MM.1S (cell line): ENCODE results near the gene FAM78B.

Experiments
- DNase-seq: peaks from one replicate; pipeline ENCODE4 v3.0.0-alpha.2; 2015
- H2AFZ ChIP-seq: fragments of 300-600 bp; sonication (generic); 2 replicates; pipeline ENCODE4 v1.6.0; 2016; ENCODE audit warnings: antibody characterized with exemption, low read length
- H3F3A ChIP-seq: fragments of 300-600 bp; sonication (generic); 2 replicates; pipeline ENCODE4 v1.6.1; 2016; ENCODE audit warnings: mild to moderate bottlenecking, antibody characterized with exemption, low read length, moderate library complexity, mixed read lengths; ENCODE audit not compliant: insufficient read depth
- H3K27ac ChIP-seq: fragments of 300-600 bp; sonication (generic); 2 replicates; pipeline ENCODE4 v1.5.1; 2016; ENCODE audit warnings: mild to moderate bottlenecking, low read length
- H3K27me3 ChIP-seq: fragments of 300-600 bp; sonication (generic); replicated peaks from 2 replicates; pipeline ENCODE4 v1.6.0; 2016; ENCODE audit warnings: low read length; ENCODE audit not compliant: insufficient read depth
- H3K36me3 ChIP-seq: fragments of 300-600 bp; sonication (generic); replicated peaks from 2 replicates; pipeline ENCODE4 v1.6.1; 2016; ENCODE audit warnings: mild to moderate bottlenecking, low read length, mixed read lengths; ENCODE audit not compliant: insufficient read depth
- H3K4me1 ChIP-seq: fragments of 300-600 bp; sonication (generic); 2 replicates; pipeline ENCODE4 v1.6.1; 2016; ENCODE audit warnings: low read length, mixed read lengths
- H3K4me2 ChIP-seq: fragments of 300-600 bp; sonication (generic); 2 replicates; pipeline ENCODE4 v1.6.0; 2016; ENCODE audit warnings: low read depth, low read length
- H3K4me3 ChIP-seq: fragments of 300-600 bp; sonication (generic); 2 replicates; pipeline ENCODE4 v1.5.1; 2016; ENCODE audit warnings: low read length, mixed read lengths
- H3K79me2 ChIP-seq: fragments of 300-600 bp; sonication (generic); 2 replicates; pipeline ENCODE4 v1.6.1; 2016; ENCODE audit warnings: mixed run types, low read length, mixed read lengths
- H3K9ac ChIP-seq: fragments of 300-600 bp; sonication (generic); 2 replicates; pipeline ENCODE4 v1.6.1; 2016; ENCODE audit warnings: low read length, mixed read lengths
- H3K9me2 ChIP-seq: fragments of 300-600 bp; sonication (generic); replicated peaks from 2 replicates; pipeline ENCODE4 v1.6.1; 2016; ENCODE audit warnings: mild to moderate bottlenecking, low read length, mixed read lengths; ENCODE audit not compliant: insufficient read depth
- H3K9me3 ChIP-seq: fragments of 300-600 bp; sonication (generic); replicated peaks from 2 replicates; pipeline ENCODE4 v1.6.1; 2016; ENCODE audit warnings: mild to moderate bottlenecking, low read length, mixed read lengths; ENCODE audit not compliant: insufficient read depth
- H4K20me1 ChIP-seq: fragments of 300-600 bp; sonication (generic); 2 replicates; pipeline ENCODE4 v1.6.1; 2016; ENCODE audit warnings: mild to moderate bottlenecking, low read length, moderate library complexity, mixed read lengths; ENCODE audit not compliant: insufficient read depth
- EZH2 ChIP-seq: fragments of 300-600 bp; sonication (generic); optimal IDR thresholded peaks from 2 replicates; pipeline ENCODE3; 2017; ENCODE audit warnings: low read depth, mild to moderate bottlenecking, antibody characterized with exemption, low read length, mixed read lengths
- EZH2phosphoT487 ChIP-seq: fragments of 300-600 bp; sonication (generic); IDR thresholded peaks from 2 replicates; pipeline ENCODE4 v1.6.1; 2018; ENCODE audit warnings: antibody characterized with exemption, low read length
- TF ChIP-seq, protein P1 (sequence below): fragments of 300-600 bp; sonication (generic); IDR thresholded peaks from 2 replicates; pipeline ENCODE4 v1.5.1; 2016; ENCODE audit warnings: antibody characterized with exemption, low read length, mixed read lengths

Gene FAM78B

DNA sequence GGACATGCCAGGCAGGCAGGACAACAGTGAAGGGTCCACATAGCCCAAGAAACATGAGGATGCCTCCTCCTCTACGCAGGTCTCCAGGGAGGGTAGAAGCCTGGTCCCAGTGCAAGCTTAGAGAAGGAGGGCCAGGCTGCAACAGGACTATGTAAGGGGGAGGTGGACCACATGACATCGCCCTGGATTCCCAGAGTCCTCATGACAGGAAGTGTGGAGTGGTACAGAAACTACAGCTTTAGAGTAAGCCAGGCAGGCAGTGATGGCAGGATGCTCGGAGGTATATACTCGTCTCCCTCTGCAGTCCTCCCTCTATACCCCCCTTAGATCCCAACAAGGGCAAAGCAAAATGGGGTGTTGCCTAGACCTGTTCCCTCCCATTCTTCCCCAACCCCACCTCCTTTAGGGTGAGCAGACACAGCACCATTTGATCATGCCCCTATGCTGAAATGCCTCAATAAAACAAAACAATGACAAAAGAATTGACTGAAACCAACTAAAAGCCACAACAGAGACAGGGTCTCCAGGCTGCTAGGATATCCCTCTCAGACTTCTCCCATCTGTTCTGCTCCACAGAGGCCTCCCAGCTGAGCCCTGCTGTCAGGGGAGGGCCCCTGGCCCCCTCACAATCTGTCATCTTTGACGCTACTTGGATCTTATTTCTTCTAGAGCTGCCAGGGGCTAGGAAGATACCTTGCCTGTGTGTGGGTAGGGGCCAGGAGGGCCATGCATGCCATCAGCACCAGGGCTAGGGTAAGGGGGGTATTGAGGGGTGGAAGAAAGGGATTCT is 13.1 kb downstream of the FAM78B start:
- Histone ChIP-seq H3K36me3 (no peaks in the 10 kb centered on the region), H2AFZ (no peak overlapping the region), H3K4me2 (no peak overlapping the region), H3K9me2 (no peaks in the 10 kb centered on the region), H3K27me3 (no peaks in the 10 kb centered on the region), H3K4me1 (no peaks in the 10 kb centered on the region), H4K20me1 (no peaks in the 10 kb centered on the region), H3K79me2 (no peaks in the 10 kb centered on the region), H3K4me3 (no peak overlapping the region), H3K9me3 (no peaks in the 10 kb centered on the region), H3K27ac (no peak overlapping the region), H3K9ac (no peak overlapping the region), H3F3A (no peaks in the 10 kb centered on the region)
- DNase-seq = no peak
- TF ChIP-seq EZH2phosphoT487 (no peak), EZH2 (no peak)
- TF ChIP-seq, protein P1, sequence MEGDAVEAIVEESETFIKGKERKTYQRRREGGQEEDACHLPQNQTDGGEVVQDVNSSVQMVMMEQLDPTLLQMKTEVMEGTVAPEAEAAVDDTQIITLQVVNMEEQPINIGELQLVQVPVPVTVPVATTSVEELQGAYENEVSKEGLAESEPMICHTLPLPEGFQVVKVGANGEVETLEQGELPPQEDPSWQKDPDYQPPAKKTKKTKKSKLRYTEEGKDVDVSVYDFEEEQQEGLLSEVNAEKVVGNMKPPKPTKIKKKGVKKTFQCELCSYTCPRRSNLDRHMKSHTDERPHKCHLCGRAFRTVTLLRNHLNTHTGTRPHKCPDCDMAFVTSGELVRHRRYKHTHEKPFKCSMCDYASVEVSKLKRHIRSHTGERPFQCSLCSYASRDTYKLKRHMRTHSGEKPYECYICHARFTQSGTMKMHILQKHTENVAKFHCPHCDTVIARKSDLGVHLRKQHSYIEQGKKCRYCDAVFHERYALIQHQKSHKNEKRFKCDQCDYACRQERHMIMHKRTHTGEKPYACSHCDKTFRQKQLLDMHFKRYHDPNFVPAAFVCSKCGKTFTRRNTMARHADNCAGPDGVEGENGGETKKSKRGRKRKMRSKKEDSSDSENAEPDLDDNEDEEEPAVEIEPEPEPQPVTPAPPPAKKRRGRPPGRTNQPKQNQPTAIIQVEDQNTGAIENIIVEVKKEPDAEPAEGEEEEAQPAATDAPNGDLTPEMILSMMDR = no peak

DNA sequence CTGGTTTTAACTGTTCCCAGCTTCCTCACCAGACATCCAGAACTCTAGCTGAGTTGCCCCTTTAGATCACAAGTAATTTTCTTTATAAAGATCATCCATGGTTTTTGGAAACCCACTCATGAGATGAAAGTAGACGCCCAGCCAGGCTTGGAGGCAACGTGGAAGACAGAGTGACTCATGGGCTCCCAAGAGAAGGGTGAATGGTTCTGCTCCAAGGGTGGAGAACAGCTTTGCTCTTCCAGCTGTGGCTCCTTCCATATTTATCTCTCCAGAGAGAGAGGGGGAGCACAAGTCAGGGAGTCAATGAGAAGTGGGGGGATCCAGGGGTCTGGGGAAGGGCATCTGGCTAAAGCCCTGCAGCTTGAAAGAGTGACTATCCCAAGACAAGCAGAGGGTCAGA is 13.8 kb downstream of the FAM78B start:
- H3K4me2 ChIP-seq = no peak overlapping the region
- no peaks in the 10 kb centered on the region for H3K79me2 ChIP-seq
- H3K9me3 ChIP-seq = no peaks in the 10 kb centered on the region
- no peaks in the 10 kb centered on the region for H3K27me3 ChIP-seq
- H3K4me3 ChIP-seq = no peak overlapping the region
- no peaks in the 10 kb centered on the region for H3K9me2 ChIP-seq
- no peak overlapping the region for H2AFZ ChIP-seq
- H3F3A ChIP-seq = no peaks in the 10 kb centered on the region
- no peak for DNase-seq
- H3K9ac ChIP-seq = no peak overlapping the region
- TF ChIP-seq, protein P1 = no peak
- TF ChIP-seq EZH2phosphoT487 = no peak
- TF ChIP-seq EZH2 = no peak
- no peaks in the 10 kb centered on the region for H3K4me1 ChIP-seq
- H3K27ac ChIP-seq = no peak overlapping the region
- H4K20me1 ChIP-seq = no peaks in the 10 kb centered on the region
- no peaks in the 10 kb centered on the region for H3K36me3 ChIP-seq

DNA sequence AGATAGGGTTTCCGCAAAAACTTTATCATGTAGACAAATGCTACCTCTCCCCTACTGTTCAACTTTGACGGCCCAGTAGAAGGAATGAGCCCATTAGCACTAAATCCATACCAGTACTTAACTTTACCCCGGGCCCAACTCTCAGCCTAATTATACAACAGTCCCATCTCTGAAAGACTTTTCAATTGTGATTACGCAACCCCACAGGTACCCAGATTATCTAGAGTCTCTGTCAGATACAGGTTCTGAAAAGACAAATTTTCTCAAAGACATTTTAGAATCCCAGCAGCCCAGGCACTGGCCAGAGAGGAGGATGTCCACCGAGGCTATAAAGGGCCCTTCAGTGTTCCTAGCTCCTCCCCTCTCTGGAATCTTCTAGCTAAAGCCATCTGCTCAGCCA is 15.0 kb downstream of the FAM78B start:
- Histone ChIP-seq H3K27me3 (no peaks in the 10 kb centered on the region), H3K27ac (no peak overlapping the region), H3K36me3 (no peaks in the 10 kb centered on the region), H4K20me1 (no peaks in the 10 kb centered on the region), H3F3A (no peaks in the 10 kb centered on the region), H3K9ac (no peak overlapping the region), H3K79me2 (no peaks in the 10 kb centered on the region), H3K4me3 (no peak overlapping the region), H3K4me1 (no peaks in the 10 kb centered on the region), H2AFZ (no peak overlapping the region), H3K9me2 (no peaks in the 10 kb centered on the region), H3K9me3 (no peaks in the 10 kb centered on the region), H3K4me2 (no peak overlapping the region)
- no peak for DNase-seq
- no peak for TF ChIP-seq EZH2
- TF ChIP-seq, protein P1 = no peak
- TF ChIP-seq EZH2phosphoT487 = no peak
